Activated gamma-delta T cell treated with anti-CD3 and anti-CD28 coated beads, Interleukin-2, amount 50 U/mL, for 16 hours (primary cell): ENCODE data around the gene PERM1.

ENCODE experiments used
- DNase-seq: peaks from one replicate; pipeline ENCODE4 v3.0.0-alpha.2; 2020; ENCODE audit warnings: low read depth

Gene PERM1

GRCh38 chr1:932776-933602 lies 48.9 kb downstream of the PERM1 start:
- no peak for DNase-seq

GRCh38 chr1:932173-932510 lies 49.8 kb downstream of the PERM1 start:
- DNase-seq: no peak

GRCh38 chr1:931380-932172 lies 50.3 kb downstream of the PERM1 start:
- no peak for DNase-seq

GRCh38 chr1:930633-931138 lies 51.2 kb downstream of the PERM1 start:
- no peak for DNase-seq

- no peak for DNase-seq
These were observed 51.9 kb downstream of the PERM1 start for GRCh38 chr1:929712-930632.

- no peak for DNase-seq
These were observed 52.9 kb downstream of the PERM1 start for GRCh38 chr1:928825-929661.

- no peak for DNase-seq
These were observed 54.1 kb downstream of the PERM1 start for GRCh38 chr1:927748-928147.

GRCh38 chr1:927234-927633 lies 54.7 kb downstream of the PERM1 start:
- no peak for DNase-seq

- DNase-seq: no peak
These were observed 56.1 kb downstream of the PERM1 start for GRCh38 chr1:925561-926421.
